ENCODE measurements around the gene ACTN1.

ACTN1 gene

DNA sequence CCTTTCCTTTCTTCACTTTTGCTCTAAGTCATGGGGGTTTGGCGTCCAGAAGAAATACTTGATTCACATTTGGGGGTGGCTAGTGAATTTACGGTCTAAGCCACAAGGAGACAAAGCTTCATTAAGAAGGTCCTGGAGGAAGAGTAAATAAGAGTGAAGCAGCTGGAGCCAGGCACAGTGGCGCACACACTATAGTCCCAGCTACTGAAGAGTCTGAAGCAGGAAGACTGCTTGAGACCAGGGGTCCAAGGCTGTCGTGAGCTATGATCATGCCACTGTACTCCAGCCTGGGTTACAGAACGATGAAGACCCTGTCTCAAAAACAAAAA, 23.3 kb downstream of the ACTN1 start:
- no peak for TF ChIP-seq CTCF (IDR thresholded peaks at IDR 0.05; ENCODE audit: low read depth, low read length)
- DNase-seq (ENCODE audit: extremely low read depth, low read depth): no peak

- no peak for DNase-seq (ENCODE audit: extremely low read depth, low read depth)
- no peak for TF ChIP-seq CTCF (IDR thresholded peaks at IDR 0.05; ENCODE audit: low read depth, low read length)
Measured at GRCh38 chr14:68955164-68955850, 23.8 kb downstream of the ACTN1 start.

GRCh38 chr14:68953196-68953555, 25.9 kb downstream of the ACTN1 start:
- DNase-seq (ENCODE audit: extremely low read depth, low read depth): no peak
- no peak for TF ChIP-seq CTCF (IDR thresholded peaks at IDR 0.05; ENCODE audit: low read depth, low read length)

- DNase-seq (ENCODE audit: extremely low read depth, low read depth): peak; percentile 45
- no peak for TF ChIP-seq CTCF (IDR thresholded peaks at IDR 0.05; ENCODE audit: low read depth, low read length)
Measured at GRCh38 chr14:68952531-68953195, 26.4 kb downstream of the ACTN1 start.

DNA sequence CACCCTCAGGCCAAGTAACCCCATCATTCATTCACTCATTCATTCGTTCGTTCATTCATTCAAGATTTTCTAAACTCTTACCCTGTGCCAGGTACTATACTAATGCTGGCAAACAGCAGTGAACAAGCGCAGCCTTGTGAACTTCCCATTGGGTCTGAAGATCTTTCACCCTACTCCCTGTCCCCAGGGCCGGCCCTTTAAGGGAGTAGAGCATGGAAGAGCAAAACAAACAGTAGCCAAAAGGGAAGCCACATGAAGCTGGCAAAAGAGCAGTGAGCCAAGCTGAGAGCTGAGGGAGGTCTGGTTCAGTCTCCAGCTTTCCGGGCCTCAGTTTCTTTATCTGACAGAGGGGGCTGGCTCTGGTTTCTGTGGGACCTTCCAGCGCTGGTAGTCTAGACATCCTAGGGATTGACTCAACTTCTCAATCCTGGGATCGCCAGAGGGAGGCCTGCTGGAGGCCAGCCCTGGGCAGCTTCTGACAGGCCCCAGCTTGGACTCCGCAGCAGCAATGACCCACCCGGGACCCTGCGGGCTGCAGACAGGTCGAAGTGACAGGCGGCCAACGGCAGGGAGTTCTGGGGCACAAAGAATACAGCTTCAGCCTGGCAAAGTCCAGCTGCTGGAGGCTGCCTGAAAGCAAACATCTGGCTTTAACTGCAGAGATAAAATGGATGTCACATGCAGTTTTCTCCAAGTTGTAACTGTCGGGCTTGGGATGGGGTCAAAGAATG, 27.1 kb downstream of the ACTN1 start:
- no peak for DNase-seq (ENCODE audit: extremely low read depth, low read depth)
- no peak for TF ChIP-seq CTCF (IDR thresholded peaks at IDR 0.05; ENCODE audit: low read depth, low read length)

- DNase-seq (ENCODE audit: extremely low read depth, low read depth): peak; percentile 78
- no peak for TF ChIP-seq CTCF (IDR thresholded peaks at IDR 0.05; ENCODE audit: low read depth, low read length)
Measured at GRCh38 chr14:68951035-68951797, 27.9 kb downstream of the ACTN1 start.

Data from AG09319 (cell line).